Chondrocyte (in vitro differentiated cells): ENCODE data around the gene CCDC86. TPM values are rescaled to one million over a fixed set of nuclear protein-coding genes. Genes with fewer than 3 reads are reported as not detected.

Experiments
- DNase-seq: peaks from one replicate; pipeline ENCODE4 v3.0.0; 2021; ENCODE audit warnings: mixed read lengths, low spot score
- H3K27ac Mint-ChIP-seq: one replicate; pipeline ENCODE4 v1.8.0; 2021; ENCODE audit warnings: mild to moderate bottlenecking, moderate library complexity, mixed read lengths; ENCODE audit not compliant: unreplicated experiment
- H3K27me3 Mint-ChIP-seq: 2 replicates; pipeline ENCODE4 v1.8.0; 2021; ENCODE audit warnings: low read depth, mixed read lengths
- H3K36me3 Mint-ChIP-seq: 2 replicates; pipeline ENCODE4 v1.8.0; 2021; ENCODE audit warnings: low read depth, mixed read lengths
- H3K4me1 Mint-ChIP-seq: 2 replicates; pipeline ENCODE4 v1.8.0; 2021; ENCODE audit warnings: low read depth, mild to moderate bottlenecking, mixed read lengths
- H3K4me3 Mint-ChIP-seq: one replicate; pipeline ENCODE4 v1.8.0; 2021; ENCODE audit warnings: mild to moderate bottlenecking, moderate library complexity, mixed read lengths; ENCODE audit not compliant: unreplicated experiment
- H3K9me3 Mint-ChIP-seq: 2 replicates; pipeline ENCODE4 v1.8.0; 2021; ENCODE audit warnings: low read depth, mixed read lengths
- total RNA-seq: library from RNA; stranded (reverse); gene quantifications from 3 replicates; pipeline ENCODE4 v1.2.1, GENCODE V29; 2021
- TF ChIP-seq, protein P1 (sequence below): fragments of 200-600 bp; sonication (generic); IDR thresholded peaks from 2 replicates; pipeline ENCODE4 v1.5.0; 2021; ENCODE audit warnings: antibody characterized with exemption, mild to moderate bottlenecking, moderate library complexity

The CCDC86 gene
- total RNA-seq, 1 donor from 2014 or later: 18.6 TPM

DNA sequence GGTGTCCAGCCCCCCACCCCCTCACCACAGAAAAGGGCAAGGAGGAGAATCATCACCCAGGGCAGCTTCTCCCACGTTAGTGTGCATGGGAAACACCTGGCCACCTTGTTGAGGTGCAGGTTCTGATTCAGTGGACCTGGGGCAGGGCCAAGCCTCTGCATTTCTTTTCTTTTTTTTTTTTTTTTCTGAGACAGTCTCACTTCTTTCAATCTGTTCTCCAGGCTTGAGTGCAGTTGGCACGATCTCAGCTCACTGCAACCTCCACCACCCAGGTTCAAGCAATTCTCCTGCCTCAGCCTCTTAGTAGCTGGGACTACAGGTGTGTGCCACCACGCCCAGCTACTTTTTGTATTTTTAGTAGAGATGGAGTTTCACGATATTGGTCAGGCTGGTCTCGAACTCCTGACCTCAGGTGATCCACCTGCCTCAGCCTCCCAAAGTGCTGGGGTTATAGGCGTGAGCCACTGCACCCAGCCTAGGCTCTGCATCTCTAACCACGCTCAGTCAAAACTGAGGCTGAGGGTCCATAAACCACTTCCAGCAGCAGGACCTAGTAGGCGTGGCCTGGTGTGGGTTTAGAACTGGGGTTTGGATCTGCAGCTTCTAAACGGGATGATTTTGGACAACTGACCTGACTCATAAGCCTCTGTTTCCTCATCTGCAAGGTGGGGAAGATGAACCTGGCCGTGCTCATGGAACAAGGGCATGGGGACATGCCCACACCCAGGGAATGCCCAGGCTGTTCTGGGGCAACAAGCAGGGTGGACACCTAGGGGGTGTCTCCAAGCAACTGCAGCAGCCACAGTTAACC is 26.2 kb downstream of the CCDC86 start:
- no peaks in the 10 kb centered on the region for H3K36me3 Mint-ChIP-seq
- H3K27me3 Mint-ChIP-seq: peaks cover 9% of the 10 kb centered on the region
- H3K4me1 Mint-ChIP-seq: peaks cover 25% of the 10 kb centered on the region
- TF ChIP-seq, protein P1, sequence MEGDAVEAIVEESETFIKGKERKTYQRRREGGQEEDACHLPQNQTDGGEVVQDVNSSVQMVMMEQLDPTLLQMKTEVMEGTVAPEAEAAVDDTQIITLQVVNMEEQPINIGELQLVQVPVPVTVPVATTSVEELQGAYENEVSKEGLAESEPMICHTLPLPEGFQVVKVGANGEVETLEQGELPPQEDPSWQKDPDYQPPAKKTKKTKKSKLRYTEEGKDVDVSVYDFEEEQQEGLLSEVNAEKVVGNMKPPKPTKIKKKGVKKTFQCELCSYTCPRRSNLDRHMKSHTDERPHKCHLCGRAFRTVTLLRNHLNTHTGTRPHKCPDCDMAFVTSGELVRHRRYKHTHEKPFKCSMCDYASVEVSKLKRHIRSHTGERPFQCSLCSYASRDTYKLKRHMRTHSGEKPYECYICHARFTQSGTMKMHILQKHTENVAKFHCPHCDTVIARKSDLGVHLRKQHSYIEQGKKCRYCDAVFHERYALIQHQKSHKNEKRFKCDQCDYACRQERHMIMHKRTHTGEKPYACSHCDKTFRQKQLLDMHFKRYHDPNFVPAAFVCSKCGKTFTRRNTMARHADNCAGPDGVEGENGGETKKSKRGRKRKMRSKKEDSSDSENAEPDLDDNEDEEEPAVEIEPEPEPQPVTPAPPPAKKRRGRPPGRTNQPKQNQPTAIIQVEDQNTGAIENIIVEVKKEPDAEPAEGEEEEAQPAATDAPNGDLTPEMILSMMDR: no peak
- no peak overlapping the region for H3K27ac Mint-ChIP-seq
- DNase-seq: peak; percentile 40
- no peak overlapping the region for H3K4me3 Mint-ChIP-seq
- H3K9me3 Mint-ChIP-seq: no peaks in the 10 kb centered on the region

- Mint-ChIP-seq H3K9me3 (no peaks in the 10 kb centered on the region), H3K4me1 (peaks cover 30% of the 10 kb centered on the region), H3K36me3 (no peaks in the 10 kb centered on the region), H3K4me3 (no peak overlapping the region), H3K27ac (no peak overlapping the region), H3K27me3 (peaks cover 5% of the 10 kb centered on the region)
- peak; percentile 43 for DNase-seq
- TF ChIP-seq, protein P1: no peak
These were observed 27.0 kb downstream of the CCDC86 start for GRCh38 chr11:60868682-60869450.

GRCh38 chr11:60869451-60869825 is 27.5 kb downstream of the CCDC86 start:
- TF ChIP-seq, protein P1: no peak

DNA sequence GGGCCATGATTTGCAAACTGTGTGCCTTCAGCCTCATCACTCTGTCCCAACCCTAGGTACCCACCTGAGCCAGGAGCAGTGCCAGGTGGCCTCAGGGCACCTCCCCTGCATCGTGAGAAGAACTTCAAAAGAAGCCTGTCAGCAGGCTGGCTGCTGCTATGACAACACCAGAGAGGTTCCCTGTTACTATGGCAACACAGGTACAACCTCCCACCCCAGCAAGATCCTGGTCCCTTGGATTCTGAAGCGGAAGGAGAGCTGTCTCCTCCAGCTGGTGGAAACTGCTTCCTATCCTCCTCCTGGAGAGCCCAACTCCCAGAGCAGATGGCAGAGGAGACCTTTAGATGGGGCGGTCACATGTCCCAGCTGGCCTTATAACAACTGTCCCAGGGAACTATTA is 28.4 kb downstream of the CCDC86 start:
- Mint-ChIP-seq H3K4me1 (peaks cover 30% of the 10 kb centered on the region), H3K36me3 (no peaks in the 10 kb centered on the region), H3K4me3 (no peak overlapping the region), H3K27me3 (peaks cover 2% of the 10 kb centered on the region), H3K9me3 (no peaks in the 10 kb centered on the region), H3K27ac (peak overlapping the region; percentile 17)
- TF ChIP-seq, protein P1: no peak
- DNase-seq: peak; percentile 22

More at GRCh38 chr11:60869451-60869825, 27.5 kb downstream of the CCDC86 start:
- Mint-ChIP-seq H3K27ac (no peak overlapping the region), H3K27me3 (peaks cover 4% of the 10 kb centered on the region), H3K4me1 (peaks cover 30% of the 10 kb centered on the region), H3K4me3 (no peak overlapping the region), H3K9me3 (no peaks in the 10 kb centered on the region), H3K36me3 (no peaks in the 10 kb centered on the region)
- DNase-seq: peak; percentile 63

GRCh38 chr11:60870733-60871377 is 28.9 kb downstream of the CCDC86 start:
- Mint-ChIP-seq H3K4me1 (peaks cover 30% of the 10 kb centered on the region), H3K27me3 (peaks cover 2% of the 10 kb centered on the region), H3K9me3 (no peaks in the 10 kb centered on the region), H3K27ac (peak overlapping the region; percentile 32), H3K4me3 (no peak overlapping the region), H3K36me3 (no peaks in the 10 kb centered on the region)
- peak; percentile 69 for DNase-seq
- TF ChIP-seq, protein P1: no peak
